ENCODE data around the gene FHOD3. TPM values are rescaled to one million over a fixed set of nuclear protein-coding genes. Genes with fewer than 3 reads are reported as not detected.
A peak's percentile ranks its signal among the peaks of the same experiment; 100 is the strongest.

The FHOD3 gene
- total and polyA plus RNA-seq, 4 donors, result 0.57 to 1.3 (median 1.2) TPM; not detected in 1

DNA sequence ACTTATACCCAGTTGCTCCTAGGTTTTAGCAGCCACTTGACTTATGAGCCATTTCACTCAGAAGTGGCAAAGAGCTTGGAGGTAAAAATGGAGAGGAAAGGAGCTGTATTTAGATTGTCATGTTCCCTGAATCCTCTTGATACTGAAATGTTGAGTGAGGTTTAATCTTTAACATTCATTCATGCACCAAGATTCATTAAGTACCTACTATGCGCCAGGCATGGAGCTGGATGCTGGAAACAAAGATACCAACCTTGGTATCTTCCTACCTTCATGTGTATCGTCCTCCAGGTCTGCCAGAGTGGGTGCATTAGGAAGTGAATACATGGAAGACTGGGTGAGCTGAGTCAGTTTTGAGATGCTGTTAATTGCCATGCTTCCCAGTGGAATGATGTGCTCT, 507.6 kb downstream of the FHOD3 start:
- Histone ChIP-seq H3K4me1 (ENCODE audit: control insufficient read depth in 4 of 4, insufficient read depth in 4 of 4, low read length in 3 of 4) (peaks cover 0 to 3% (median 1%) of the 10 kb centered on the region in 4 donors), H3K36me3 (ENCODE audit: control insufficient read depth in 4 of 4, insufficient read depth in 3 of 4, low read depth in 1 of 4, low read length in 3 of 4) (peaks cover 0 to 13% (median 8%) of the 10 kb centered on the region in 4 donors), H3K4me3 (ENCODE audit: low read depth in 1 of 3, low read length in 3 of 3) (no peak overlapping the region), H3K9ac (ENCODE audit: low read depth in 1 of 2, low read length in 2 of 2) (no peak overlapping the region), H3K27ac (ENCODE audit: low read depth in 1 of 2, low read length in 2 of 2) (no peak overlapping the region), H3K9me3 (ENCODE audit: control insufficient read depth in 4 of 4, low read length in 3 of 4) (no peaks in the 10 kb centered on the region), H3K27me3 (ENCODE audit: control insufficient read depth in 4 of 4, insufficient read depth in 4 of 4, low read length in 3 of 4) (no peaks in the 10 kb centered on the region)
- TF ChIP-seq SP1 (IDR thresholded peaks at IDR 0.05) (no peak), RXRA (IDR thresholded peaks at IDR 0.05) (no peak), YY1 (IDR thresholded peaks at IDR 0.05) (no peak), FOXA1 (IDR thresholded peaks at IDR 0.05) (no peak), FOXA2 (IDR thresholded peaks at IDR 0.05) (no peak), JUND (IDR thresholded peaks at IDR 0.05) (no peak)
- DNase-seq (ENCODE audit: low spot score), result no peak
- 98% methylated on average over 2 of the region's 2 CpGs for WGBS

DNA sequence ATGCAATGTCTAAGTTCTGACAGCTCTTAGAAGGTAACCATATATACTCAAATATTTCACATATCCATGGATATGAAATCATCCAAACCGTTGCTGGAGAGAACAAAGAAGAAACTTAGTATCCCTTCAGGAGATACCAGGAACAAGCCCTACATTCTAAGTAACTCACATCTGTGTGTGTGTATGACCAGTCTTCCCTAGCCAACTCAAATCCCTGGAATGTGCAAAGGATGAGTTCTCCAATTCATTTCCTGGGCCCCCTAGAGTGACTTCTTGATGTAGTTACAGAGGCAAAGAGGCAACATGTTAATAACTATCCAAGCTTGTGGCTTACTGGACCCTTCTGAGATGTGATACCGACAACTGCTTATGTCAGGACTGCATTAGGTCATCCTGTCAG, 511.2 kb downstream of the FHOD3 start:
- Histone ChIP-seq H3K9me3 (ENCODE audit: control insufficient read depth in 4 of 4, low read length in 3 of 4) (no peaks in the 10 kb centered on the region), H3K4me3 (ENCODE audit: low read depth in 1 of 3, low read length in 3 of 3) (no peak overlapping the region), H3K9ac (ENCODE audit: low read depth in 1 of 2, low read length in 2 of 2) (no peak overlapping the region), H3K36me3 (ENCODE audit: control insufficient read depth in 4 of 4, insufficient read depth in 3 of 4, low read depth in 1 of 4, low read length in 3 of 4) (peaks cover 0 to 10% (median 7%) of the 10 kb centered on the region in 4 donors), H3K27ac (ENCODE audit: low read depth in 1 of 2, low read length in 2 of 2) (no peak overlapping the region), H3K4me1 (ENCODE audit: control insufficient read depth in 4 of 4, insufficient read depth in 4 of 4, low read length in 3 of 4) (peaks cover 0 to 3% (median 1%) of the 10 kb centered on the region in 4 donors), H3K27me3 (ENCODE audit: control insufficient read depth in 4 of 4, insufficient read depth in 4 of 4, low read length in 3 of 4) (no peaks in the 10 kb centered on the region)
- DNase-seq (ENCODE audit: low spot score), result no peak
- TF ChIP-seq TAF1 (conservative IDR thresholded peaks at IDR 0.05) (no peak), REST (IDR thresholded peaks at IDR 0.05) (no peak), FOXA2 (IDR thresholded peaks at IDR 0.05) (no peak), JUND (IDR thresholded peaks at IDR 0.05) (no peak), FOXA1 (IDR thresholded peaks at IDR 0.05) (no peak), RAD21 (IDR thresholded peaks at IDR 0.05) (no peak)
- TF ChIP-seq, protein P1, sequence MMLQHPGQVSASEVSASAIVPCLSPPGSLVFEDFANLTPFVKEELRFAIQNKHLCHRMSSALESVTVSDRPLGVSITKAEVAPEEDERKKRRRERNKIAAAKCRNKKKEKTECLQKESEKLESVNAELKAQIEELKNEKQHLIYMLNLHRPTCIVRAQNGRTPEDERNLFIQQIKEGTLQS (IDR thresholded peaks at IDR 0.05), result no peak
- WGBS, result 95% methylated on average over 2 of the region's 2 CpGs

DNA sequence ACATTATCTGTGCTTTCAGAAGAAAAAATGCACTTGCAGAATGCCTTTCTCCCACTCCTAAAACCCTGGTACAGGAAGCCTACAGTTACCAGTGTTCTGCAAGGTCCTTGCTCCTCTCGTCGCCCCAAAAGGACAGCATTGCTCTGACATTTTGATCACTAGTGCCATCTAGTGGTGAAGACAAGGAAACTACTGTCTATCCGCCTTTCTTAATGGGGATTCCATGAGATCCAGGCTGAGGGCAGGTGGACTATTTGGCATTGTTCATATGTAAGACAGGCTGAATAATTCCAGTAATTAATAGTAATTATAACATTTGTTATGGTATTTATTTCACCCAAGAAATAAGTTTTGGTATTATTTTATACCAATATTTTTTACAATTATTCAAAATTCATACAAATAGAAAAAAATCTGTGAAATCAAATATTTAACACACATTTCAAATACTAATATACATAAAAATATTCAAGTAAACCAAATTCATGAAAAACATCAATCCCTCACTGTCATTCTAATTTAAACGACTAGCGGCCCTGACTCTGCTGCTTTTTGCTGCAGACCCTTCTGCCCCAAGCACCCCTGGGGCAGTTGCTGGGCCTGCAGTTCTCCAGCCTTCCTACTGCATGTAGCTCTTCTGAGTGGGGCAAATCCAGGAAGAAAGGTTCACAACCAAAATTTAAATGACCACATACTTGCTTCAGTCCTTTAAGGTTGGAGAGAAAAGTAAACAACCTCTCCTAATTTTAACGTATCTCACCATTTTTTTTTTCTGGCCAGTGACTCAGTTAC, 512.3 kb downstream of the FHOD3 start:
- Histone ChIP-seq H3K4me1 (ENCODE audit: control insufficient read depth in 4 of 4, insufficient read depth in 4 of 4, low read length in 3 of 4) (peaks cover 0 to 3% (median 1%) of the 10 kb centered on the region in 4 donors), H3K9me3 (ENCODE audit: control insufficient read depth in 4 of 4, low read length in 3 of 4) (no peaks in the 10 kb centered on the region), H3K4me3 (ENCODE audit: low read depth in 1 of 3, low read length in 3 of 3) (no peak overlapping the region), H3K27me3 (ENCODE audit: control insufficient read depth in 4 of 4, insufficient read depth in 4 of 4, low read length in 3 of 4) (no peaks in the 10 kb centered on the region), H3K27ac (ENCODE audit: low read depth in 1 of 2, low read length in 2 of 2) (no peak overlapping the region), H3K9ac (ENCODE audit: low read depth in 1 of 2, low read length in 2 of 2) (no peak overlapping the region), H3K36me3 (ENCODE audit: control insufficient read depth in 4 of 4, insufficient read depth in 3 of 4, low read depth in 1 of 4, low read length in 3 of 4) (peaks cover 0 to 8% (median 5%) of the 10 kb centered on the region in 4 donors)
- WGBS, result 46% methylated on average over 6 of the region's 6 CpGs
- no peak for DNase-seq (ENCODE audit: low spot score)
- TF ChIP-seq SP1 (IDR thresholded peaks at IDR 0.05), result no peak
- no peak for TF ChIP-seq HNF4A (conservative IDR thresholded peaks at IDR 0.05)
- TF ChIP-seq, protein P2, sequence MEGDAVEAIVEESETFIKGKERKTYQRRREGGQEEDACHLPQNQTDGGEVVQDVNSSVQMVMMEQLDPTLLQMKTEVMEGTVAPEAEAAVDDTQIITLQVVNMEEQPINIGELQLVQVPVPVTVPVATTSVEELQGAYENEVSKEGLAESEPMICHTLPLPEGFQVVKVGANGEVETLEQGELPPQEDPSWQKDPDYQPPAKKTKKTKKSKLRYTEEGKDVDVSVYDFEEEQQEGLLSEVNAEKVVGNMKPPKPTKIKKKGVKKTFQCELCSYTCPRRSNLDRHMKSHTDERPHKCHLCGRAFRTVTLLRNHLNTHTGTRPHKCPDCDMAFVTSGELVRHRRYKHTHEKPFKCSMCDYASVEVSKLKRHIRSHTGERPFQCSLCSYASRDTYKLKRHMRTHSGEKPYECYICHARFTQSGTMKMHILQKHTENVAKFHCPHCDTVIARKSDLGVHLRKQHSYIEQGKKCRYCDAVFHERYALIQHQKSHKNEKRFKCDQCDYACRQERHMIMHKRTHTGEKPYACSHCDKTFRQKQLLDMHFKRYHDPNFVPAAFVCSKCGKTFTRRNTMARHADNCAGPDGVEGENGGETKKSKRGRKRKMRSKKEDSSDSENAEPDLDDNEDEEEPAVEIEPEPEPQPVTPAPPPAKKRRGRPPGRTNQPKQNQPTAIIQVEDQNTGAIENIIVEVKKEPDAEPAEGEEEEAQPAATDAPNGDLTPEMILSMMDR (IDR thresholded peaks at IDR 0.05; ENCODE audit: low read depth, low read length, missing input control), result peak; percentile 71
- TF ChIP-seq YY1 (IDR thresholded peaks at IDR 0.05), result no peak
- TF ChIP-seq RAD21 (IDR thresholded peaks at IDR 0.05), result peak; percentile 73 to 86
